Measurements from ENCODE around the gene PDZD11. TPM values are rescaled to one million over a fixed set of nuclear protein-coding genes. Genes with fewer than 3 reads are reported as not detected.

Gene PDZD11
- total and polyA plus RNA-seq, 2 donors from 2014 or later = 31.3 to 74.6 TPM

- FAIRE-seq = no peak
- no peak for TF ChIP-seq CTCF (IDR thresholded peaks at IDR 0.05; ENCODE audit: borderline replicate concordance, extremely low read depth, insufficient read depth)
These were observed 33.1 kb upstream of the PDZD11 start for GRCh38 chrX:70322784-70323183.

GRCh38 chrX:70313503-70313902 is 23.8 kb upstream of the PDZD11 start:
- no peaks in the 10 kb centered on the region for H3K36me3 ChIP-seq (ENCODE audit: control insufficient read depth in 2 of 3, insufficient read depth in 3 of 3, low read length in 3 of 3)
- intact Hi-C loops (cut with DNase I) = no loop called here
- H3K27ac ChIP-seq (ENCODE audit: low read depth in 2 of 2, low read length in 2 of 2) = no peak overlapping the region
- H3K9me3 ChIP-seq (ENCODE audit: control insufficient read depth in 2 of 3, insufficient read depth in 1 of 3, low read length in 3 of 3) = no peaks in the 10 kb centered on the region
- no peaks in the 10 kb centered on the region for H3K4me1 ChIP-seq (ENCODE audit: control insufficient read depth in 2 of 3, insufficient read depth in 2 of 3, low read depth in 1 of 3, low read length in 3 of 3)
- peaks cover 2% of the 10 kb centered on the region for H3K27me3 ChIP-seq (ENCODE audit: control insufficient read depth, insufficient read depth, low read length)
- H3K4me3 ChIP-seq (ENCODE audit: low read length in 3 of 3) = no peak overlapping the region
- H3K9ac ChIP-seq (ENCODE audit: low read length in 3 of 3) = no peak overlapping the region
- no peak for FAIRE-seq
- TF ChIP-seq CTCF (IDR thresholded peaks at IDR 0.05; ENCODE audit: borderline replicate concordance, extremely low read depth, insufficient read depth) = no peak
- no peak for DNase-seq

More at GRCh38 chrX:70322784-70323183, 33.1 kb upstream of the PDZD11 start:
- no peak overlapping the region for H3K27ac ChIP-seq (ENCODE audit: low read depth in 2 of 2, low read length in 2 of 2)
- H3K36me3 ChIP-seq (ENCODE audit: control insufficient read depth in 2 of 3, insufficient read depth in 3 of 3, low read length in 3 of 3) = no peaks in the 10 kb centered on the region
- H3K4me3 ChIP-seq (ENCODE audit: low read length in 3 of 3) = no peak overlapping the region
- no peaks in the 10 kb centered on the region for H3K4me1 ChIP-seq (ENCODE audit: control insufficient read depth in 2 of 3, insufficient read depth in 2 of 3, low read depth in 1 of 3, low read length in 3 of 3)
- H3K9me3 ChIP-seq (ENCODE audit: control insufficient read depth in 2 of 3, insufficient read depth in 1 of 3, low read length in 3 of 3) = no peaks in the 10 kb centered on the region
- intact Hi-C loops (cut with DNase I) = no loop called here
- no peak overlapping the region for H3K9ac ChIP-seq (ENCODE audit: low read length in 3 of 3)
- no peak for DNase-seq
- H3K27me3 ChIP-seq (ENCODE audit: control insufficient read depth, insufficient read depth, low read length) = no peaks in the 10 kb centered on the region

- peak in 1 of 5 donors; percentile 7 for DNase-seq
- Histone ChIP-seq H3K9ac (ENCODE audit: low read length in 3 of 3) (no peak overlapping the region), H3K36me3 (ENCODE audit: control insufficient read depth in 2 of 3, insufficient read depth in 3 of 3, low read length in 3 of 3) (no peaks in the 10 kb centered on the region), H3K4me1 (ENCODE audit: control insufficient read depth in 2 of 3, insufficient read depth in 2 of 3, low read depth in 1 of 3, low read length in 3 of 3) (no peaks in the 10 kb centered on the region), H3K9me3 (ENCODE audit: control insufficient read depth in 2 of 3, insufficient read depth in 1 of 3, low read length in 3 of 3) (no peaks in the 10 kb centered on the region), H3K4me3 (ENCODE audit: low read length in 3 of 3) (no peak overlapping the region), H3K27ac (ENCODE audit: low read depth in 2 of 2, low read length in 2 of 2) (no peak overlapping the region), H3K27me3 (ENCODE audit: control insufficient read depth, insufficient read depth, low read length) (no peaks in the 10 kb centered on the region)
- TF ChIP-seq CTCF (IDR thresholded peaks at IDR 0.05; ENCODE audit: borderline replicate concordance, extremely low read depth, insufficient read depth) = no peak
- intact Hi-C loops (cut with DNase I) = no loop called here
- FAIRE-seq = no peak
These were observed 12.0 kb upstream of the PDZD11 start for GRCh38 chrX:70301716-70302115.

- no peaks in the 10 kb centered on the region for H3K36me3 ChIP-seq (ENCODE audit: control insufficient read depth in 2 of 3, insufficient read depth in 3 of 3, low read length in 3 of 3)
- no peak for FAIRE-seq
- no peak for TF ChIP-seq CTCF (IDR thresholded peaks at IDR 0.05; ENCODE audit: borderline replicate concordance, extremely low read depth, insufficient read depth)
These were observed 3.9 kb upstream of the PDZD11 start for GRCh38 chrX:70293621-70294020.

More at GRCh38 chrX:70293621-70294020, 3.9 kb upstream of the PDZD11 start:
- H3K4me3 ChIP-seq (ENCODE audit: low read length in 3 of 3) = no peak overlapping the region
- no peak overlapping the region for H3K27ac ChIP-seq (ENCODE audit: low read depth in 2 of 2, low read length in 2 of 2)
- DNase-seq = no peak
- H3K4me1 ChIP-seq (ENCODE audit: control insufficient read depth in 2 of 3, insufficient read depth in 2 of 3, low read depth in 1 of 3, low read length in 3 of 3) = peaks cover 0 to 6% (median 5%) of the 10 kb centered on the region in 3 donors
- H3K9me3 ChIP-seq (ENCODE audit: control insufficient read depth in 2 of 3, insufficient read depth in 1 of 3, low read length in 3 of 3) = no peaks in the 10 kb centered on the region
- H3K27me3 ChIP-seq (ENCODE audit: control insufficient read depth, insufficient read depth, low read length) = no peaks in the 10 kb centered on the region
- intact Hi-C loops (cut with DNase I) = no loop called here
- H3K9ac ChIP-seq (ENCODE audit: low read length in 3 of 3) = no peak overlapping the region

Measured in kidney (tissue), 14 donors.